NCI-H345 treated with DMSO at 0.1 percent for 48 hours (cell line): Measurements from ENCODE around the gene STX1B.
"Not testable (repeated sequence)": the region's sequence is repeated elsewhere in the genome, so short reads cannot be mapped to it uniquely, and the experiment has no call there.

Experiments
- DNase-seq: peaks from one replicate; lab custom pipeline; 2025; ENCODE audit not compliant: unreplicated experiment; lab: John Stamatoyannopoulos, UW

STX1B gene

GRCh38 chr16:31016018-31016417 lies 5.6 kb upstream of the STX1B start:
- DNase-seq, result no peak

GRCh38 chr16:31013292-31013691 lies 2.9 kb upstream of the STX1B start:
- DNase-seq, result not testable (repeated sequence)

- not testable (repeated sequence) for DNase-seq
Measured at GRCh38 chr16:31011815-31012214, 1.4 kb upstream of the STX1B start.

GRCh38 chr16:31009894-31010584 lies 399 bp downstream of the STX1B start:
- no peak for DNase-seq

- DNase-seq, result no peak
Measured at GRCh38 chr16:31009120-31009519, 1.3 kb downstream of the STX1B start.

- no peak for DNase-seq
Measured at GRCh38 chr16:31008551-31008950, 1.9 kb downstream of the STX1B start.

GRCh38 chr16:31008149-31008548 lies 2.3 kb downstream of the STX1B start:
- DNase-seq, result no peak

GRCh38 chr16:31007684-31008083 lies 2.8 kb downstream of the STX1B start:
- DNase-seq, result no peak

GRCh38 chr16:31006589-31006988 lies 3.8 kb downstream of the STX1B start:
- no peak for DNase-seq

- DNase-seq, result no peak
Measured at GRCh38 chr16:31006086-31006385, 4.4 kb downstream of the STX1B start.

GRCh38 chr16:31005350-31006085 lies 4.9 kb downstream of the STX1B start:
- no peak for DNase-seq

GRCh38 chr16:31004658-31005057 lies 5.8 kb downstream of the STX1B start:
- DNase-seq, result no peak

- DNase-seq, result no peak
Measured at GRCh38 chr16:31003744-31004143, 6.7 kb downstream of the STX1B start.

GRCh38 chr16:31002862-31003341 lies 7.5 kb downstream of the STX1B start:
- no peak for DNase-seq

GRCh38 chr16:31002250-31002700 lies 8.2 kb downstream of the STX1B start:
- no peak for DNase-seq

GRCh38 chr16:31001507-31002249 lies 8.8 kb downstream of the STX1B start:
- no peak for DNase-seq

GRCh38 chr16:31000671-31001382 lies 9.6 kb downstream of the STX1B start:
- DNase-seq, result no peak

- no peak for DNase-seq
Measured at GRCh38 chr16:30998852-30999761, 11.3 kb downstream of the STX1B start.

- no peak for DNase-seq
Measured at GRCh38 chr16:30997725-30998711, 12.4 kb downstream of the STX1B start.
